SK-N-SH treated with all-trans-retinoic acid at 6 μM for 48 hours (cell line): Measurements from ENCODE around the gene FAM200B.

Experiments used
- RARB ChIP-seq: fragments of 250-450 bp; sonication (Bioruptor Pico); IDR thresholded peaks from 2 replicates; pipeline ENCODE4 v1.8.0; 2021; ENCODE audit warnings: mild to moderate bottlenecking, moderate library complexity
- ZNF70 ChIP-seq: fragments of 450-650 bp; formaldehyde crosslinking; IDR thresholded peaks from 2 replicates; pipeline ENCODE4 v1.5.0; 2020; ENCODE audit warnings: mild to moderate bottlenecking, moderate library complexity
- TF ChIP-seq, protein P1 (sequence below): fragments of 250-450 bp; sonication (Bioruptor Pico); IDR thresholded peaks from 2 replicates; pipeline ENCODE4 v1.5.1; 2020; ENCODE audit warnings: low read depth, mild to moderate bottlenecking, moderate library complexity

DNA sequence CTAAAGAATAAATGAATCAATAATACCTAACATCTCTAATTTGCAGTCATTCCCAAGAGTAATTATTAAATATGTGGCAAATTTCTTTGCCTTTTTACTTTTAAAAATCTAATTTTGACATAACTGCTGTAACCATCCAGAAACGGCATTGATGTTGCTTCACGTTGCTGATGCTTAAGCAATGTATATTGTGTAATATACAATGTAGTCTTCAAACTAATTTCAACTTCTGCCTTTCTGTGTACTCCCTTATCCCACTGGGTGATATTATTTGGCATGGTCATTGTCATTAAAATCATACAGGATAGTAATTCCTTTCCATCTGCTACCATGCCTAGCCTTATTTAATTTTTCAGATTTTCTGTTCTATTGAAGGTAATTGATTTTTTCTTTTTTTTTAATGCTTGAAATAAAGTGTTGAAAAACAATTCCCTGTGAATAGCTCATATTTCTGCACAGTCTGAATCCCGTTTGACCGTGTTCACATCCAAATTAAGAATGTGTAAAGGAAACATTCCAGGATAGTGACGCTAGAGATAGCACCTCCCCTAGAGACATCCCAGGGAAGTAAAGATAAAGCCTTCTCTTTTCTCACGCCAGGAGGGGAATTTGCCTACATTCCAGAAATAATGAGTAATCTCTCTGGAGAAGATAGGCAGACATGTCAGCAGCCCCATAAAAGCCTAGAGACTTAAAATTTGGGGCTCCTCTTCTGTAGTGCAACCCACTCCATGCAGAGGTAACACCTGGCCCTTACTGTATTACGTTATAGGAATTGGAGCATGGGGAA is 8.6 kb downstream of the FAM200B start:
- TF ChIP-seq, protein P1, sequence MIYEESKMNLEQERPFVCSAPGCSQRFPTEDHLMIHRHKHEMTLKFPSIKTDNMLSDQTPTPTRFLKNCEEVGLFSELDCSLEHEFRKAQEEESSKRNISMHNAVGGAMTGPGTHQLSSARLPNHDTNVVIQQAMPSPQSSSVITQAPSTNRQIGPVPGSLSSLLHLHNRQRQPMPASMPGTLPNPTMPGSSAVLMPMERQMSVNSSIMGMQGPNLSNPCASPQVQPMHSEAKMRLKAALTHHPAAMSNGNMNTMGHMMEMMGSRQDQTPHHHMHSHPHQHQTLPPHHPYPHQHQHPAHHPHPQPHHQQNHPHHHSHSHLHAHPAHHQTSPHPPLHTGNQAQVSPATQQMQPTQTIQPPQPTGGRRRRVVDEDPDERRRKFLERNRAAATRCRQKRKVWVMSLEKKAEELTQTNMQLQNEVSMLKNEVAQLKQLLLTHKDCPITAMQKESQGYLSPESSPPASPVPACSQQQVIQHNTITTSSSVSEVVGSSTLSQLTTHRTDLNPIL, result peak; percentile 79; the same call in 1 of the 2 replicates
- TF ChIP-seq RARB (CRISPR knock-in tag) (no peak), ZNF70 (no peak)
